NCI-H1417 treated with DMSO at 0.1 percent for 48 hours (cell line): ENCODE measurements around the gene HYAL2.

ENCODE experiments used
- DNase-seq: peaks from one replicate; lab custom pipeline; 2025; lab: John Stamatoyannopoulos, UW

Gene HYAL2

GRCh38 chr3:50350527-50351322 is 28.2 kb upstream of the HYAL2 start, which contains the start of the genes CYB561D2 and NPRL2:
Gene CYB561D2 (plus strand): TSS chr3:50350862. CDS start chr3:50351434, 572 bp downstream.
Gene NPRL2 (minus strand): TSS chr3:50350775. CDS start chr3:50350652, 123 bp downstream.
- peak; percentile 57 for DNase-seq

- DNase-seq, result no peak
Measured at GRCh38 chr3:50350213-50350526, 27.6 kb upstream of the HYAL2 start.

GRCh38 chr3:50347187-50347813 is 24.8 kb upstream of the HYAL2 start:
- DNase-seq, result no peak

- no peak for DNase-seq
Measured at GRCh38 chr3:50345586-50346234, 23.2 kb upstream of the HYAL2 start, which contains the start of gene ZMYND10. Gene ZMYND10 (minus strand): TSS chr3:50345732. CDS start chr3:50345579, 153 bp downstream.

GRCh38 chr3:50345008-50345407 is 22.5 kb upstream of the HYAL2 start:
- no peak for DNase-seq

- DNase-seq, result no peak
Measured at GRCh38 chr3:50342813-50343633, 20.5 kb upstream of the HYAL2 start.

GRCh38 chr3:50341996-50342650 is 19.6 kb upstream of the HYAL2 start:
- no peak for DNase-seq

- DNase-seq, result no peak
Measured at GRCh38 chr3:50341537-50341936, 19.0 kb upstream of the HYAL2 start.

GRCh38 chr3:50340448-50341329 is 18.1 kb upstream of the HYAL2 start, which contains the start of gene RASSF1:
Gene RASSF1 (minus strand): TSS chr3:50340836. CDS start chr3:50340805, 31 bp downstream.
- no peak for DNase-seq

- DNase-seq, result no peak
Measured at GRCh38 chr3:50340147-50340447, 17.6 kb upstream of the HYAL2 start.

GRCh38 chr3:50339485-50340146 is 17.1 kb upstream of the HYAL2 start:
- no peak for DNase-seq

- DNase-seq, result no peak
Measured at GRCh38 chr3:50338965-50339364, 16.4 kb upstream of the HYAL2 start.

- peak; percentile 81 for DNase-seq
Measured at GRCh38 chr3:50337175-50337861, 14.8 kb upstream of the HYAL2 start.

- no peak for DNase-seq
Measured at GRCh38 chr3:50336452-50337174, 14.1 kb upstream of the HYAL2 start.

GRCh38 chr3:50334339-50335075 is 12.0 kb upstream of the HYAL2 start:
- no peak for DNase-seq

- DNase-seq, result no peak
Measured at GRCh38 chr3:50333744-50334328, 11.3 kb upstream of the HYAL2 start.

GRCh38 chr3:50331364-50331907 is 8.9 kb upstream of the HYAL2 start:
- DNase-seq, result no peak
